Measurements from ENCODE around the gene UBE2F. TPM values are rescaled to one million over a fixed set of nuclear protein-coding genes. Genes with fewer than 3 reads are reported as not detected.
"Not testable (repeated sequence)": the region's sequence is repeated elsewhere in the genome, so short reads cannot be mapped to it uniquely, and the experiment has no call there.

Gene UBE2F
- total RNA-seq, 1 experiment from 2014 or later = 51.2 TPM

- POLR2A ChIA-PET (ENCODE audit: low non-redundant PET) = no interaction called here
- H3K36me3 ChIP-seq (ENCODE audit: insufficient read depth, low read length, poor library complexity, severe bottlenecking) = no peaks in the 10 kb centered on the region
- H3K9me3 ChIP-seq (ENCODE audit: low read depth, low read length, poor library complexity, severe bottlenecking) = peaks cover 6% of the 10 kb centered on the region
- H3K27ac ChIP-seq (ENCODE audit: low read depth, low read length, poor library complexity, severe bottlenecking) = no peak overlapping the region
- BruUV-seq (replicated peaks) = no TSS peak
- CTCF ChIA-PET = no interaction called here
- TF ChIP-seq CTCF (conservative IDR thresholded peaks at IDR 0.05; ENCODE audit: low read depth, low read length) (no peak), EZH2 (IDR thresholded peaks at IDR 0.05; ENCODE audit: borderline replicate concordance, low read depth, low read length, poor library complexity, severe bottlenecking) (no peak)
- intact Hi-C loops (cut with micrococcal nuclease; ENCODE audit: unreplicated experiment) = no loop called here
- H3K27me3 ChIP-seq (replicated peaks; ENCODE audit: insufficient read depth, low read depth, low read length, poor library complexity) = no peaks in the 10 kb centered on the region
- no peak overlapping the region for H3K4me3 ChIP-seq (ENCODE audit: low read depth, low read length, poor library complexity, severe bottlenecking)
- peaks cover under 1% of the 10 kb centered on the region for H3K4me1 ChIP-seq (ENCODE audit: insufficient read depth, low read length, poor library complexity, severe bottlenecking)
- DNase-seq (ENCODE audit: low spot score) = no peak
Observed at GRCh38 chr2:237962432-237963084, 4.3 kb upstream of the UBE2F start.

- POLR2A ChIA-PET (ENCODE audit: low non-redundant PET); CTCF ChIA-PET: not testable (repeated sequence)
Observed at GRCh38 chr2:237963490-237963991, 3.3 kb upstream of the UBE2F start.

GRCh38 chr2:237964194-237964577 lies 2.6 kb upstream of the UBE2F start:
- intact Hi-C loops (cut with micrococcal nuclease; ENCODE audit: unreplicated experiment) = no loop called here
- ChIA-PET CTCF (interaction anchor here (0.6 kb wide), 1 partner anchor 96 kb away, joined by 4 read pairs; no protein-coding TSS in a partner anchor), POLR2A (ENCODE audit: low non-redundant PET) (no interaction called here)
- H3K36me3 ChIP-seq (ENCODE audit: insufficient read depth, low read length, poor library complexity, severe bottlenecking) = no peaks in the 10 kb centered on the region
- TF ChIP-seq EZH2 (IDR thresholded peaks at IDR 0.05; ENCODE audit: borderline replicate concordance, low read depth, low read length, poor library complexity, severe bottlenecking) = no peak
- TF ChIP-seq CTCF (conservative IDR thresholded peaks at IDR 0.05; ENCODE audit: low read depth, low read length) = no peak
- no peak overlapping the region for H3K4me3 ChIP-seq (ENCODE audit: low read depth, low read length, poor library complexity, severe bottlenecking)
- DNase-seq (ENCODE audit: low spot score) = no peak
- H3K4me1 ChIP-seq (ENCODE audit: insufficient read depth, low read length, poor library complexity, severe bottlenecking) = peaks cover 14% of the 10 kb centered on the region
- BruUV-seq (replicated peaks) = no TSS peak
- H3K27me3 ChIP-seq (replicated peaks; ENCODE audit: insufficient read depth, low read depth, low read length, poor library complexity) = no peaks in the 10 kb centered on the region
- peaks cover 6% of the 10 kb centered on the region for H3K9me3 ChIP-seq (ENCODE audit: low read depth, low read length, poor library complexity, severe bottlenecking)
- H3K27ac ChIP-seq (ENCODE audit: low read depth, low read length, poor library complexity, severe bottlenecking) = no peak overlapping the region

More at GRCh38 chr2:237963490-237963991, 3.3 kb upstream of the UBE2F start:
- H3K4me1 ChIP-seq (ENCODE audit: insufficient read depth, low read length, poor library complexity, severe bottlenecking); H3K27me3 ChIP-seq (replicated peaks; ENCODE audit: insufficient read depth, low read depth, low read length, poor library complexity); H3K9me3 ChIP-seq (ENCODE audit: low read depth, low read length, poor library complexity, severe bottlenecking); H3K27ac ChIP-seq (ENCODE audit: low read depth, low read length, poor library complexity, severe bottlenecking); DNase-seq (ENCODE audit: low spot score); H3K36me3 ChIP-seq (ENCODE audit: insufficient read depth, low read length, poor library complexity, severe bottlenecking); intact Hi-C loops (cut with micrococcal nuclease; ENCODE audit: unreplicated experiment); BruUV-seq (replicated peaks); H3K4me3 ChIP-seq (ENCODE audit: low read depth, low read length, poor library complexity, severe bottlenecking): not testable (repeated sequence)

Data from A673 (cell line).